Measurements from ENCODE around the gene DCAF11. TPM values are rescaled to one million over a fixed set of nuclear protein-coding genes. Genes with fewer than 3 reads are reported as not detected.

The DCAF11 gene
- total RNA-seq, 1 donor from 2014 or later = 52.8 TPM

- Mint-ChIP-seq H3K4me3 (ENCODE audit: unreplicated experiment) (no peak overlapping the region), H3K27ac (ENCODE audit: unreplicated experiment) (no peak overlapping the region), H3K36me3 (ENCODE audit: unreplicated experiment) (no peaks in the 10 kb centered on the region), H3K27me3 (ENCODE audit: unreplicated experiment) (peaks cover 20% of the 10 kb centered on the region), H3K4me1 (ENCODE audit: unreplicated experiment) (no peaks in the 10 kb centered on the region), H3K9me3 (ENCODE audit: unreplicated experiment) (no peaks in the 10 kb centered on the region)
- DNase-seq (ENCODE audit: extremely low spot score, unreplicated experiment) = no peak
- TF ChIP-seq CTCF (IDR thresholded peaks at IDR 0.05) = no peak
Measured at GRCh38 chr14:24074625-24075484, 39.7 kb upstream of the DCAF11 start.

- no peak for DNase-seq (ENCODE audit: extremely low spot score, unreplicated experiment)
- peaks cover 25% of the 10 kb centered on the region for H3K27me3 Mint-ChIP-seq (ENCODE audit: unreplicated experiment)
- no peak for TF ChIP-seq CTCF (IDR thresholded peaks at IDR 0.05)
- H3K27ac Mint-ChIP-seq (ENCODE audit: unreplicated experiment) = no peak overlapping the region
- H3K4me1 Mint-ChIP-seq (ENCODE audit: unreplicated experiment) = no peaks in the 10 kb centered on the region
- H3K4me3 Mint-ChIP-seq (ENCODE audit: unreplicated experiment) = no peak overlapping the region
- H3K9me3 Mint-ChIP-seq (ENCODE audit: unreplicated experiment) = no peaks in the 10 kb centered on the region
- no peaks in the 10 kb centered on the region for H3K36me3 Mint-ChIP-seq (ENCODE audit: unreplicated experiment)
Measured at GRCh38 chr14:24075485-24076301, 38.9 kb upstream of the DCAF11 start.

- TF ChIP-seq CTCF (IDR thresholded peaks at IDR 0.05) = no peak
- no peak overlapping the region for H3K4me3 Mint-ChIP-seq (ENCODE audit: unreplicated experiment)
Measured at GRCh38 chr14:24076302-24076601, 38.3 kb upstream of the DCAF11 start.

GRCh38 chr14:24077086-24077485, 37.5 kb upstream of the DCAF11 start:
- H3K4me1 Mint-ChIP-seq (ENCODE audit: unreplicated experiment) = peaks cover 4% of the 10 kb centered on the region
- DNase-seq (ENCODE audit: extremely low spot score, unreplicated experiment) = no peak
- no peak overlapping the region for H3K4me3 Mint-ChIP-seq (ENCODE audit: unreplicated experiment)
- no peak overlapping the region for H3K27ac Mint-ChIP-seq (ENCODE audit: unreplicated experiment)
- no peaks in the 10 kb centered on the region for H3K9me3 Mint-ChIP-seq (ENCODE audit: unreplicated experiment)
- no peak for TF ChIP-seq CTCF (IDR thresholded peaks at IDR 0.05)
- no peaks in the 10 kb centered on the region for H3K36me3 Mint-ChIP-seq (ENCODE audit: unreplicated experiment)
- H3K27me3 Mint-ChIP-seq (ENCODE audit: unreplicated experiment) = peaks cover 31% of the 10 kb centered on the region

More at GRCh38 chr14:24076302-24076601, 38.3 kb upstream of the DCAF11 start:
- Mint-ChIP-seq H3K27ac (ENCODE audit: unreplicated experiment) (no peak overlapping the region), H3K4me1 (ENCODE audit: unreplicated experiment) (no peaks in the 10 kb centered on the region), H3K9me3 (ENCODE audit: unreplicated experiment) (no peaks in the 10 kb centered on the region), H3K36me3 (ENCODE audit: unreplicated experiment) (no peaks in the 10 kb centered on the region), H3K27me3 (ENCODE audit: unreplicated experiment) (peaks cover 27% of the 10 kb centered on the region)
- no peak for DNase-seq (ENCODE audit: extremely low spot score, unreplicated experiment)

- H3K27me3 Mint-ChIP-seq (ENCODE audit: unreplicated experiment) = peaks cover 42% of the 10 kb centered on the region
- H3K27ac Mint-ChIP-seq (ENCODE audit: unreplicated experiment) = no peak overlapping the region
- H3K4me1 Mint-ChIP-seq (ENCODE audit: unreplicated experiment) = peaks cover 6% of the 10 kb centered on the region
- DNase-seq (ENCODE audit: extremely low spot score, unreplicated experiment) = no peak
- no peak for TF ChIP-seq CTCF (IDR thresholded peaks at IDR 0.05)
- H3K4me3 Mint-ChIP-seq (ENCODE audit: unreplicated experiment) = no peak overlapping the region
- no peaks in the 10 kb centered on the region for H3K36me3 Mint-ChIP-seq (ENCODE audit: unreplicated experiment)
- no peaks in the 10 kb centered on the region for H3K9me3 Mint-ChIP-seq (ENCODE audit: unreplicated experiment)
Measured at GRCh38 chr14:24078146-24078545, 36.4 kb upstream of the DCAF11 start.

All from osteocyte (in vitro differentiated cells).